ENCODE measurements around the gene CAMP. TPM values are rescaled to one million over a fixed set of nuclear protein-coding genes. Genes with fewer than 3 reads are reported as not detected.

The CAMP gene
- total RNA-seq, 1 donor from 2014 or later: 0.25 TPM

DNA sequence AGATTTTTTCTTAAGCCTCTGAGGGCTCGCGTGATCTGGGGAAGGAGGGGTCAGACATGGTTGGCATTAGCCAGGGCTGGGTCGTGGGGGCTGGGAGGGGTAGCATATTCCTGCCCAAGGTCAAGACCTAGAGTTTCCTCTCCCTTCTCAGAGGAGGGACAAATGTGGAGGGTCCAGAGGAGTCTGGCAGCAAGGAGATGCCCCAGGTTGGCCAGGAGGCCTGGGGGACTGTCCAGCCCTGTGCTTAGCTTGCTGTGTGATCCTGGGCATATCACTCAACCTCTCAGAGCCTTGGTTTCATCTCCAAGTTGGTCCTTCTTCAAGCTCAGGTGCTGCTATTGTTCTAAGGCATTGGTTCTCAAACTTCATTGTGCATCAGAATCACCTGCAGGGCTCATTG, 9.1 kb upstream of the CAMP start:
- no peak for DNase-seq (ENCODE audit: low read depth)

DNA sequence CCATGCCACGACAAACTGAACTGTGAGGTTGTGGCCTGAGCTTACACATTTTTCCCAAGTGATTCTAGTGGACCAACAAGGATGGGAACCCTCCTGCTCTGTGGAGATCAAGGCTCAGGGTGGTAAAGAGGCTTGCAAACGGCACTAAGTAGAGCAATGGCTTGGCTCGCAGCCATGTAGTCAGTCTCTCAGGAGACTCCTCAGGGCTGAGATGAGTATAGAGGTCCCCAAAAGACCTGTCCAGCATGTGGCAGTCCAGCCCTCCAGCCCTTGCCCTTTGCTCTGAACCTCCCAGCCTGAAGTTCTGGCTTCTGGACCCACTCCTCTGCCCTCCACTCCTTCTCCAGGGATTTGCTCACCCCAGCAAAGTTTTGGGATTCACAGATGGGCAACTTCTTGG, 8.3 kb upstream of the CAMP start:
- DNase-seq (ENCODE audit: low read depth): peak; percentile 29

DNA sequence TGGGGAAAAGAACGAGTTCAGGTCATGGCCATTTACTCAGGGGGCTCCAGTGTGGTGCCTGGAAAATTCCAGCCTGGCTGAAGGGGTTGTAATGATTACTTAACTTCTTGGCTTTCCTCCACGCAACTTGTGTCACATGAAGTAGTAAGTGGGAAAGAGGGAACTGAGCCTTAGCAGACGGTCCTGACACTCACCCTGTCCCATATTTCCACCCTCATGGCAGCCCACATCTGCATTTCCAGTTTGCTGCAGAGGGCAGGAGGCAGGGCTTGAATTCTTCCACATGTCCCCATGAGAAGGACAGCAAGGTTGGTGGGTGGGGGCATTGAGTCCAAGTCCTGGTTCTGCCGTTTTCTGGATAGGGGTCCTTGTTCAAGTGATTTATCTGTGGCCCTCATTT, 7.8 kb upstream of the CAMP start:
- peak; percentile 83 for DNase-seq (ENCODE audit: low read depth)

DNA sequence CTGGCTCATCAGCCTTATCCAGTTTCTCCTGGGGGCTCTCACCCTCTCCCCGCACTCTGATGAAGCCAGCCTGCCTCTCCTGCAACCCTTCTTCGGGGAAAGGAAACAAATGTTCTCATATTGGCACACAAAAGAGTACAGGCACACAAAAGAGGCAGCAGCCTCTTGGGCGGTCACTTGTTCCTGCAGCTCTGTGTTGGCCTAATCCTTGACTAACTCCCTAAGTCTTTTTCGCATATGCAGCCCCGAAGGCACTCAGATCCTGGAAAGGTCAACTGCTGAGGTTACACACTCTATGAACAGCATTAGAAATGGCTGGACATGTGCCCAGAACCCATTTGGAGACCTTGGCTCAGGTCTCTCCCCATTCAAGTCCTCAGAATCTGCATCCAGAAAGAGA, 7.4 kb upstream of the CAMP start:
- peak; percentile 81 for DNase-seq (ENCODE audit: low read depth)

DNA sequence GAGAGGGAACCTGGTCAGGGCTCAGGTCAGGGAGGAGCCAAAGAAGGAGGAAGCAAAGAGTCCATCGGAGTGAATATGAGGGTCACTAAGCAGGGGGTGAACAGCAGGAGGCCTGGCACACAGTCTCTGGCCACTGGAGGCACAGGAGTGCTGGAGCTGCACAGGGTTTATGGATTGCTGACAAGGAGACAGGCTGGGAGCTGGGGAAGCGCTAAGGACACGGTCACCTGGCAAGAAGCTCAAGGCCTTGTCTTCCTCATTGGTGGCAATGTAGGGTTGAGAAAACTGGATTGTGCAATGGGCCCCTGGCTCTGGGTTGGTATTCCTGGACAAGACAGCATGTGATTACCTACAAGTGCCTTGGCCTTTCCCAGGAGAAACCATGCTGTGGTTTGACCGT, 5.8 kb upstream of the CAMP start:
- peak; percentile 67 for DNase-seq (ENCODE audit: low read depth)

DNA sequence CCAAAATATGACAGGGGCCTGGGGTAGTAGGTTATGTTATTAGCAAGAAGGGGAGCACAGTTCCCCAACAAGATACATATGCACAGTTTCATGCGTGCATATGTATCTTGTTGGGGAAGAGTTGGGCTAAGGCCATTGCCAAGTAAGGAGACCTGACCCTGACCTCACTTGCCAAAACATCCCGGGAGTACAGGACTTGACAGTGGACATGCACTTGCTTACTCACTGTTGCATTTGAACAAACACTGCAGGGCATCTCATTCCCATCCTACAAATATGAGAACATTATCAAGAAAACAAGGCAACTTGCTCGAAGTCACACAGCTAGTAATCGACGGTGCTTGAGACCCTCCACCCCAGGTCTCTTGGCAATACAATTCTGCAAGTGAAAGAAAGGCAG, 4.8 kb upstream of the CAMP start:
- DNase-seq (ENCODE audit: low read depth): no peak

DNA sequence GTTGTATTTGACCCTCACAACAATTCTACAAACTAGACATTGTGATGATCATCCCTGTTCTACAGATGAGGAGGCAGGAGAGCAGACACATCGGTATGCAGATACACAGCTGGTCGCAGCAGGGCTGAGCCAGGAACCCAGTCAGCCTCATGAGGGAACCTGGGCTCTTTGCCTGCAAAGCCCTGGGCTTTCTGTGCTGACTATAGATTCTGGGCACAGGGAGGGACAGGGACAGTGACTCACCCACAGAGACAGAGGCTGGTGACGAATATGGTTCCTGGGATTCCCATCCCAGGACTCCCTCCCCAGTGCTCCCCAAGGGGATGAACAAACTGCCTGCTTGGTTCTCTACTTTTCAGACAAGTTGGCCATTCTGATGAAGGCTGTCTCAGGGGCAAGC, 3.8 kb upstream of the CAMP start:
- no peak for DNase-seq (ENCODE audit: low read depth)

DNA sequence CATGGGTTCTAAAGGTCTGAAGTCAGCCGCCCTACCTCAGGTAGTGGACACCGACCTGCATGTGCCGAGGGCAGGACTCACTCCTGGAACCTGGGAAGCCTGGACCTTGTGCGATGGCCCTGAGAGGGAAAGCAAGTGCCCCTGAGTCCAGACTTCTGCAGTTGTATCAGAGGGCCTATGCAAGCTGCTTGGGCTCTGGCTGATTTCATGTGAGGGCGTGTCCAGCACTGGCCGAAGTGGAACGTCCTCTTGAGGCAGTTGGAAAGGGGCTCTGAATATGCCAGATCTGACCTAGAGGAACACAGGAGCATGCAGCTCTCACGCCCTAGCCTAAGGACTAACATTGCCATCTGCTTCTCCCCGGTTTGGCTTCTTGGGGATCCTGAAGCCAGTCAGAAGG, 2.5 kb upstream of the CAMP start:
- DNase-seq (ENCODE audit: low read depth): no peak

DNA sequence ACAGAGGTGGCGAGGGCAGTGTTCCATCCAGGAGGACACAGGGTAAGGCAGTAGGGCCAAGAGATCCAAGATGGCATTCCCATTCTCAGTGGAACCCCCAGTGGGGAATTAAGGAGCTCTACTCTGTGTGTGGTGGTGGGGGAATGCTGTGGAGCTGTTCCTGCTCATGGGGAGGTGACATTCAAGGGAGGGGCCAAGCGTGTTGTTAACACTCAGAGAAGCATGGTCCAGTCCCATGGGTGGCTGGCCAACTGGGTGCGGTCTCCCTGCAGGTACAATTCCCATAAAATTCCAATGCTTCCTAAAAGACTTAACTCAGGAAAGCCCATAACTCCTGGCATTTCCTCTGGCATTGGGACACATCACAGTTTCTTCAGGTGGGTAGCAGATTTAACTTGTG, 2.3 kb downstream of the CAMP start:
- DNase-seq (ENCODE audit: low read depth): no peak

DNA sequence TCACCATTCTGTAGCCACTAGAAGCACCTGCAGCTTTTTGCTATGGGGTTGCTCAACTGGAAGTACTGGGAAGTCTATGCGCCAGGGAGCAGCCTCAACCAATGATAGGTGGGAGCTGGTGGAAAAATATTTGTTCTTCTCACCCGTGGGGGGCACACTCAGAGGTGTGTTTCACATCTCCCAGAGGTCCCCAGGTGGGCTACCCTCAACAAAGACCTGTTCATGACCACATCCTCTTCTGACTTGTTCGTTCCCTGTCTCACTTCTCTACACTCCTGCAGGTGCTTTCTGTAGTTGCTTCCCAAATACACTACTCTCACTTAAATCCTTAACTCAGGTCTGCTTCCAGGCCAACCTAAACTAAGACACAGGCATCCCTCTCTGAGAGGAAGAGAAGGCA, 3.6 kb downstream of the CAMP start:
- no peak for DNase-seq (ENCODE audit: low read depth)

DNA sequence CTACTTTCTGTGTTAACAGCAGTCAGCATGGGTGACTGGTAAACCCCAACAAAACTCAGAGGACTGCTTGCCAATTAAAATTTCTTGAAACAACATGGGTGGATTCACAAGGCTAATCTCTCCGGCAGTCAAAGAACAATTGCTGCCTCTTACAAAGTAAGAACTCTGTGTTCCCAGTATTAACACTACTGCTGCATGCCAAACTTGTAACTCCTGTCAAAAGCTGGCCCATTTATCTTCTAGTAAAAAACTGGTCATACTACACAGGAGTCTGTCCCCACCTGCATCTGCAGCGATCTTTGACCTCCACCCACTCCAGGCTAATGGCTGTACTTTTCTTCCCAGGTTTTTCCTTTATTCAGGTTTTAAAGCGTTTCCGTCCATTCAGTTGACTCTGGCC, 8.9 kb downstream of the CAMP start:
- no peak for DNase-seq (ENCODE audit: low read depth)

DNA sequence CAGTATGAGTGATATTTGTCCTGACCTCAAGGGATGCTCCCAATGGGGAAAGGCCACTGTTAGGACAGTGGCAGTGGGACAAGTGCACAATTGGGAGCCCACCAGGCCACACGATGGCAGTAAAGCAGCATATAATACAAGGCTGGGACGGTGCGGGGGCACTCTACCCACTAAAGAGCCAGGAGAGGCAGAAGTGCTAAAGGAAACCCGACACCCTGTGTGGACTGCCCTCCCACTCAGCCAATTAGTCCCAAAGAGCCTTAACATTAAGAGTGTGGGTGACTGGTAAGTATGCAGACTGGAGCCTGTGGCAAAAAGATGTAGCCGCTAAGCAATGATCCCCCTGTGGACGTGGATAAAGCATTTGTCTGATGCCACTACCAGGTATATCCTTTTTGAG, 9.4 kb downstream of the CAMP start:
- peak; percentile 80 for DNase-seq (ENCODE audit: low read depth)

DNA sequence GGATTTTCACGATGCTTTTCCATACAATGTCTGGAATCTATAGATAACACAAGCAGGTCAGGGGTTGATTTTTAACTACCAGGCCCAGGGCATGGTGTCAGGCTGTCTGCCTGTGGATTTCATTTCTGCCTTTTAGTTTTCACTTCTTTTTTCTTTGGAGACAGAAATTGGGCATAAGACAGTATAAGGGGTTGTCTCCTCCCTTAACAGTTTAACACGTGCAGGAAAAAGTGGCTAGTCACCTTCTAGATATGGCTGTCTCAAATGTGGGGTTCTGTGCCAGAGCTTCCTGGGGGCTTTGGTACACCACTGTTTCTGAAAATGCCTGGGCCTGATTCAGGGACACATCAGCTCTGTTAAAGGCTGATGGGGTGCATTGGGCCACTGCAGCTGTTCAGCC, 10.2 kb downstream of the CAMP start:
- DNase-seq (ENCODE audit: low read depth): no peak

DNA sequence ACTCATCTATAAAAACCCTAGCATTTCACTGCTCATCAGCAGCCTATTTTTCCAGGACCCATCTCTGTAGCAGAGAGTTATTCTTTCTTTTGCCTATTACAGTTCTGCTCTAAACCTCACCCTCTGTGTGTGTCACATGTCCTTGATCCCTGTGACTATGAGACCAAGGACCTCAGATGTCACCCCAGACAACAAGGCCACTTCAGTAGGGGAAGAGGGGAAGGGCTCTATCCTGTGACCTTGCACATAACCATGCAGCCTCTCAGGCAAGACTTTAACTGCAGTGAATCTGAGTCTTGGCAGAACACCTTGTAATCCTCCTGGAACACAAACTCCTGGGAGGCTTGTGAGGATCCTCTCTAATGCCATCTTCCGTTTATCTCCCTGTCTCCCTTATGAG, 13.2 kb downstream of the CAMP start:
- no peak for DNase-seq (ENCODE audit: low read depth)

DNA sequence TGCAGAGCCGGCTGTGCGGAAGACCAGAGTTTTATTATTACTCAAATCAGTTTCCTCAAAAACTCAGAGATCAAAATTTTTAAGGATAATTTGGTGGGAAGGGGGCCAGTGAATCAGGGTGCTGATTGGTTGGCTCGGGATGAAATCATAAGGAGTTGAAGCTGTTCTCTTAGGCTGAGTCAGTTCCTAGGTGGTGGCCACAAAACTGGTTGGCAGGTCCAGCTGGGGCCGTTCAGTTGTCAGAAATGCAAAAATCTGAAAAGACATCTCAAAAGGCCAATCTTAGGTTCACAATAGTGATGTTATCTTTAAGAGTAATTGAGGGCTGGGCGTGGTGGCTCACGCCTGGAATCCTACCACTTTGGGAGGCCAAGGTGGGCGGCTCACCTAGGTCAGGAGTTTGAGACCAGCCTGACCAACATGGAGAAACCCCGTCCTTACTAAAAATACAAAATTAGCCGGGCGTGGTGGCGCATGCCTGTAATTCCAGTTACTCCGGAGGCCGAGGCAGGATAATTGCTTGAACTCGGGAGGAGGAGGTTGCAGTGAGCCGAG, 15.3 kb downstream of the CAMP start:
- no peak for DNase-seq (ENCODE audit: low read depth)

DNA sequence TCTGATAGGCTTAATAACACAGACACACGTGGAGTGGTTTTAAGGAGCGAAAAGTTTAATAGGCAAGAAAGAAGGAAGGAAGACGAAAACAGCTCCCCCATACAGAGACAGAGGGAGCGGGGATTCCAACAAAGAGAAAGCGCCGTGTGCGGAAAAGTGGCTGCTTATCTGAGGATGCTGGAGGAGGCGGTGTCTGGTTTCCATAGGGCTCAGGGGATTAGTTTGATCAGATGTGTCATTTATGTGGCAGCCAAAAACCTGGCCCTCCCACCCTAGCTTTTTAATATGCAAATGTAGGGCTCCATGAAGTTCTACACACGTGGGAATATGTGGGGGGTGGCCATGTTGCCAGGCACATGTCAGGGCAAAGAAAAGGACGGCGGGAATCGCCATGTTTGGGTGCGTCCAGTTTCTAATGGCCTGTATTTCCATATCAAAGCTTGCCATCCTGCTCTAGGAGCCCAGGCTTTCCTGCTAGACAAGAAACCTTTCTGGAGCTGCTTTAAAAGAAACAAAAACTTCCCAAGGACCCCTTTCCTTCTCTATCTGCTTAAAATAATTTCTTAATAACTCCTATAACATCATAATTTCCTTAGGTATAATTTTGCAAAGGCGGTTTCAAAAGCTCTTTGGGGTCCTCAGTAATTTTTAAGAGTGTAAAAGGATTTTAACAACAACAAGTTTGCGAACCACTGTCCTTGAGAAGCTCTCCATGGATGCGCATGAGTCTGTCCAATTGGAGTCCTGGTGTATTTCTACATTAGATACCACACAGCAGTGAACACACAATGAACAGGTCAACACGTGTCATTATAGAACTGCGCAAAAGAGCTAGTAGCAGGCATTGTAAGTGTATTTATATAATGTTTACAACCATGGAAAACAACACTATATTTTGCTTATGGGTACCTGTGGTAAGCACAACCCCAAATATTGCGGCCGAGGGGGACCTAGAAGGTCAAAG, 17.0 kb downstream of the CAMP start:
- DNase-seq (ENCODE audit: low read depth): no peak

DNA sequence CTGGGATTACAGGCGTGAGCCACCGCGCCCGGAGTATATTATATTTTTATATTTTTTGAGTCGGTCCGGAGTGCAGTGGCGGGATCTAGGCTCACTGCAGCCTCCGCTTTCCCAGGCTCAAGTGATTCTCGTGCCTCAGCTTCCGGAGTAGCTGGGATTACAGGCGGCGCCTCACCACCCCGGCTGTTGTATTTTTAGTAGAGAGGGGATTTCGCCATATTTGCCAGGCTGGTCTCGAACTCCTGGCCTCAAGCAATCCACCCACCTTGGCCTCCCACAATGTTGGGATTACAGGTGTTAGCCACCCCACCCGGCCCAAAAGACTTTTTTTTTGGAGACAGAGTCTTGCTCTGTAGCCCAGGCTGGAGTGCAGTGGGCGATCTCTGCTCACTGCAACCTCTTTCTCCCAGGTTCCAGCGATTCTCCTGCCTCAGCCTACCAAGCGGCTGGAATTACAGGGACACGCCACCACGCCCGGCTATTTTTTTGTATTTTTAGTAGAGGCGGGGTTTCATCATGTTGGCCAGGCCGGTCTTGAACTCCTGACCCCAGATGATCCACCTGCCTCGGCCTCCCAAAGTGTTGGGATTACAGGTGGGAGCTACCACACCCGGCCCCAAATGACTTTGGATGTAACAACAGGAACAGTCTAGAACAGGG, 18.6 kb downstream of the CAMP start:
- no peak for DNase-seq (ENCODE audit: low read depth)

DNA sequence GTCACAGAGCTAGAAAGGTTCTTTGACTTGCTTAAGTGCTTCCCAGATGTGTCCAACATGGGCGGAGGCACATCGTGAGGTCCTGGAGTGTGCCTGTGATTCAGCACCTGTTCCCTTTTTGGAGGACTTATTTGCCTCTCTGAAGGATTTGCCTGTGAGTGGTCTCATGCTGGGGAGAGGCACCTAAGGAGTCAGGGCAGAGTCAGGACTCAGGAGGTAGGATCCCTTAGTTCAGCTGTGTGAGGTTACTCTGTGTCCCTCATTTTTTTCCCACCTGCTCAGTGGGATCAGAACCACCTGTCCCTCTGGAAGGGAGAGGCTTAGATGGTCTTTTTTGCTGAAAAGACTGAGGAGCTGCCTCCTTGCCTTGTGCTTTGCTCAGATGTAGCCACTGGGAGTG, 20.6 kb downstream of the CAMP start:
- DNase-seq (ENCODE audit: low read depth): no peak

DNA sequence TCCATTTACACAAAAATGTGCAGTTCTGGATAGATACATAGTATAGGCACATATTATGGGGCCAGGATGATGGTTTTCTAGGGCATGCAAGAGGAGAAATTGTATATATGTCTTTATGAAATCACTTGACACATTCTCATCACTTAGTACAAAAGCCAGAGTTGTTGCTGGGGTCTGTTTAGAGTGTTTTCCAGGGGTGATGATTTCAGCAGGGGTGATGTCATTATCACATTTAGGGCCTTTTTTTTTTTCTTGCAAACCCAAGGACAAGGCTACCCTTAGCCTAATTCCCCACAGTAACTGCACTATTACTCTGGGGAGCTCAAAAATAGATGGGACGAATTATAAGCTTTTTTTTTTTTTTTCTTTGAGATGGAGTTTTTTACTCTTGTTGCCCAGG, 21.2 kb downstream of the CAMP start:
- no peak for DNase-seq (ENCODE audit: low read depth)

DNA sequence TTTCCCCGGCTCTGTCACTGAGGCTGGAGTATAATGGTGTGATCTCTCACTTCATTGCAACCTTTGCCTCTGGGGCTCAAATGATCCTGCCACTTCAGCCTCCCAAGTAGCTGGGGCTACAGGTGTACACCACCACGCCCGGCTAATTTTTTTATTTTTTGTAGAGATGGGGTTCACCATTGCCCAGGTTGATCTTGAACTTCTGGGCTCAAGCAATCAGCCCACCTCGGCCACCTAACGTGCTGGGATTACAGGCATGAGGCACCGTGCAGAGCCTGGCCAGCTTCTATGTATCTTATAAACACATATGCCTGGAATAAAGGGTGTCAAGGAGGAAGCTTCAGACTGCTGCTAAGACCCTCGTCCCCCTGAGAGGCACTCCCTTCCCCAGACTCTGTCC, 21.8 kb downstream of the CAMP start:
- DNase-seq (ENCODE audit: low read depth): no peak

DNA sequence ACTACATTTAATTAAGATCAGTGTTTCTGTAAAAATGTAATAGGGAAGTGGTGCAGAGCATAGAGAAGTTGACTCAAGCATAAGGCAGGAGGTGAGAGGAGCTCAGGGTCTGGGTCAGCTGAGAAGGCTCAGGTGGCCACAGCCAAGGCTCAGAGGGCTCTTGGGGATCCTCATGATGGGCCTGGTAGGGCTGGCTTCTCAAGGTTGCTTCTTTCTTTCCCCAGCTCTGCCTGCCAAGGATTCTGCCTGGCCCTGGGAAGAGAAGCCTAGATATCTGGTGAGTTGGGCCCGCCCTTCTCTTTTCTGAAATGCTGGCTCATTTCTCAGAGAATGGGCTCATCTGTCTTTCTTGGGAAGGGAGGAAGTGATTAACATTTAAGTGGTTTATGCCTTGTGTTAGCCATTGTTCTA, 24.1 kb downstream of the CAMP start:
- peak; percentile 18 for DNase-seq (ENCODE audit: low read depth)

DNA sequence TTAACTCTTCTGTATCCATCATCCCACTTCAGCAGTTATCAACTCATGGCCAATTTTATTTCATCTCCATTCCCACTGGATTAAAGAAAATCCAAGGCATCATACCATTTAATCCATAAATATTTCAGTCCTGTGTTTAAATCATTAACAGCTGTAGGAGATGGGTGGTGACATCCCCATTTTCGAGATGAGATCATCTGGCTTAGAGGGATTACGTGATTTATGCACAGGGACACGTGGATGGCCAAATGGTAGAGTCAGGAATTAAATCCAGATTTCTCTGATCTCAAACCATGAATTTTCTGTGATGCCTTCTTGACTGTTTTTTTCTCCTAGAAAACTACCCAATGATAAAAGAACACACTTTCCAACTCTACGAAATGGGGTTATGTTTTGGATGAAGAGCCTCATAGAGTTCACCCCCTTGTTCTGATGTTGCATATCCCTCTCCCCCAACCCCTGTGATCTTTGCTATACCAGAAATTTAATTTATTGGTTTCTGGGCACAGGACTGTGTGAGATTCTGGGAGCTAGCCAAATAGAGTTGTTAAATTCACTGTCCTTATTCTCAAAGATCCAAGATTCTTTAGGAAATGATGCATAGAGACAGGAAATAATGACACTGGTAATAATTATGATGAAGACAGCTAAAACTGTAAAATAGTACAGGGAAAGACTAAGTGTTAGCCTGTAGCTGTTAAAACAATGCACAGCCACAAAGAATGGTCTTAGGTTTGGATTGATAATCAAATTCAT, 25.0 kb downstream of the CAMP start:
- no peak for DNase-seq (ENCODE audit: low read depth)

Measured in renal cortical epithelial cell (primary cell).